T-helper 22 cell (primary cell): ENCODE measurements around the gene GMPPA.
A peak's percentile ranks its signal among the peaks of the same experiment; 100 is the strongest.

Experiments
- DNase-seq: peaks from one replicate; pipeline ENCODE4 v3.0.0-alpha.2; 2020; ENCODE audit warnings: low read depth

GMPPA gene

DNA sequence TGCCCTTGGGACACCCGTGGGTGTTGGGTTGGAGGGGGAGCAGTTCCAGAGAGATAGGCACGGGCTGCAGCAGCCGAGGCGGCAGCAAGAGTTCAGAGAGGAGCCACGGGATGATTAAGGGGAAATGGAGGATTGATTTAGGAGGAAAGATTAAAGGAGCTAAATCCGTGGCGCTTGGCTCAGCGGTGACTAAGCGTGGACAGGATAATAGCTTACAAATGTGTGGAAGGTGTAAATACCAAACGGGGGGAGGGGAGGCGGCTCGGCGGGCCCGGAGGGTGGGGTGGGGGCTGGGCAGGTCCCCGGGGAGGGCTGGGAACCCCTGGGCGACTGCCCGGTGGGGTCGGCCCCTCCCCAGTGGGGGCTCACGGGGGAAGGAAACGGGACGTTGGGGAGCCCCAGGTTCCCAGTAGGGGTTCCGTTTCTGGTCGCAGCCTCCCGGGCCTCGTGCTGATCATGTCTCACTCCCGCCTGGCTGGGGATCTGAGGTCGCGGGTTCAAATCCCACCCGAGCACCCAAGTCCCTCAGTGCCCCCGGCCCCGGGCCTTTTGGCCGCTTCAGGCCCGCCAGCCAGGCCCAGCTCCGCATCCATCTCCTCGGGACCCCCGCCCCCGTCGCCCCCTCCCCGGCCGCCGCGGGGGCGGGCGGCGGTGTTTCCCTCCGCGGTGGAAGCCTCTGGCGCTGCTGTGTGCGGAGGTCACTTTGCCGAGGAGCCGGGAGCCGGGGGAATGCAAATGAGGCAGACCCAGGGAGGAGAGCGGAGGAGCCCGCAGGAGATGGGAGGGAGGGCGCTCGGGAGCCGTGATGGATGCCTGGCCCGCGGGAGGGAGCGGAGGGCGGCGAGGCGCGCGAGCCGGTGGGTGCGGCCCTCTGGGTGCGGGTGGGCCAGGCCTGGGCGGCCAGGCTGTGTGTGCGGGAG, 23.7 kb downstream of the GMPPA start:
- DNase-seq = no peak

DNA sequence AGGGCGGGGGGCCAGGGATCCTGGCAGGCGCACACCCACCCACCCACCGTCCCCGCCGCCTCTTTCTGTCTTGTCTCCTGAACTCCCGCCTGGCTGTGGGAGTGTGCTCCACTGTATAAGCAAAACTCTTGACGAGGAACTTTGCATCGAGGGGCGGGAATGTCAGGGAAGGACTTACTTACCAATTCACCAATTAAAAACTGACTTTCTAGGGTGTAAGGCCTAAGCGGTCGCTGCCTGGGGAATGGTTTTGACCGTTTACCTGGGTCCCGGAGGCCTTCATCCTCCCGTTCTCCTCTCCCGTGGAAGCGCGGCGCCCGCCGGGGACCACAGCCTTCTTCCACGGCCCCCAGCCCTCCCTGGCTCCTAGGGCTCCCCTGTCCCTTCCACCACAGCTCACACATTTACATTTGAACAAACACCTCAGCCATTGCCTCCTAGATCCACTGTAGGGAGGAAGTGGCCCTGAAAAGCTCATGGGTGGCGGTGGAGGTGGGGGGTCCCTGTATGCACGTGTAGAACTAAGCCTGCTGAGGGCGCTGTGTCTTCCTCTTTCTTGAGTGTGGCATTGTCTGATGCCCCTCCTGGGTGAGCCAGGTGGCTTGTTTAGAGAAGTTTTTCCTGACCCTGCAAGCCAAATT, 24.5 kb downstream of the GMPPA start:
- no peak for DNase-seq

DNA sequence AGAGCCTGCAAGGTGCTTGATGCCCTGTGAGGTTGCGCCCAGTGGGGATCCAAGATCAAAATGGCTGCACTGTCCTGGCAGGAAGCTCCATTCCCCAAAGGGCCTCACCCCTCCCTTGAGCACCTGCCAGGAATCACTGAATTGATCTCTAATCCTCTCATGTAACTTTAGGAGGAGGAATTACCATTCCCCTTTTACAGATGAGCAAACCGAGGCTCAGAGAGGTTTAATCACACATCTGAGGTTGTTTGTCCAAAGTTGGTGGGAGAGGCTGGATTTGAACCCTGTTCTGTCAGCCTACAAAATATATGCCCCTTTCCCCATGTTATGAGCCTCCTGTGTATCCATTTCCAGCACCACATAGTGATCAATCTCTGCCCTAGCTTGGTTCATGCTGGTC, 26.1 kb downstream of the GMPPA start:
- no peak for DNase-seq

DNA sequence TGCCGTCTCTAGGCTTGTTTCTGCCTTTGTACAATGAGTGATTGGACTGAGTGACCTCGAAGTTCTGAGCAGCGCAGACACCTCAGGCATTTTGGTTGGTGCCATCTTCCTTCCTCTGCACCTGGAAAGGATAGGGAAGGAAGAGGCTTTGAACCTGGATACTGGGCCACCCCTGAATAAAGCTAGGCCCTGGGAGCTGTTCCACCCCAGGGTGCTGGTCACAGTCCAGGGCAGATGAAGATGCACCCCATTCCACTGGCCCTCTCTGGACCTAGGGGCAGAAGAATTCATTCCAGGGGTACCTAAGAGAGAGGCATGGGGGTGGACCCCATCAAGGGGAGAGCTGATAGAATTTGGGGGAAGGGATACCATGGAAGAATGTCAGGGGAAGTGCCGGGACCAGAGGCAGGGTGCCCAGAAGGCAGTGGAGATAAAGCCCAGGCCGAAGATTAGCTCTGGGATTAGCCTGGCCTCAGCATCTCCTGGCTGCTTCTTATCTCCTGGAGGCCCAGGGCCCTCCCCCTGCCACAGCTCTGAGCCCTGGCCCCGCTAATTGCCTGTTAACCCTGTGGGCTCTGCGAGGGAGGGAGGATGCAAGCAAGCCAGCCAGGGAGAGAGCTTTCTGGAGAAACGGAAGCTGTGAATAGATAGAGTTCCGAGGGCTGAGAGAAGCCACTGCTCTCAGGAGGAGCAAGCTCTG, 27.0 kb downstream of the GMPPA start:
- no peak for DNase-seq

DNA sequence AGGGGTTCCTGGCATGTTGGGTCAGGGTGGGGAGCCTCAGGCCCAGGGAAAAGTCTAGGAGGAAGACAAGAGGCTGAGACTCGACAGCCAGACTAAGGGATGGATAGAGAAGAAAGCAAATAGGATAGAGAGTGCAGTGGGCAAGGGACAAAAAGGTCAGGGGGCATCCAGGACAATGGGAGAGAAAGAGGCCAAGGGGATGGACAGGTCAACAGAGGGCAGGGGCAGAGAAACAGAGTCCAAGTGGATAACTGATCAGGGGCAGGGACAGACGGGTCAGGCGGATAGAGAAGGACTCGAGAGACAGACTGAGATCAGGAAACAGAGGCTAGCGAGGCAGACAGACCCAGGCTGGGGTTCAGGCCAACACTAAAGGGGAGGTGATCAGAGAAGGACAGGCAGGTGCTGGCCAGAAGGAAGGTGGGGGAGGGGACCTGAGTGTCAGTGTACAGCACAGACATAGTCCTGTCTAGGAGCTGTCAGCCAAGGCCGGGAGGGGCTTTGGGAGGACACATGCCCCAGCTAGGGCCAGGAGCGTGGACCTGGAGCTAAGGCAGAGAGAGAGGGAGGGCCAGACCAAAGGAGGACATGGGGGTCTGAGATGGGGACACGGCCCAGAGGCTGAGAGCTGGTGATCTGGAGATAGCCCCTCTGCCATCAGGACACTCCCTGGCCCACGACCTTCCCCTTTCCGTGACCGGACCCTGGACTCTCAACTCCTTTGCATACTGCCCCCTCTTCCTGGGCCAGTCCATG, 27.8 kb downstream of the GMPPA start:
- no peak for DNase-seq

DNA sequence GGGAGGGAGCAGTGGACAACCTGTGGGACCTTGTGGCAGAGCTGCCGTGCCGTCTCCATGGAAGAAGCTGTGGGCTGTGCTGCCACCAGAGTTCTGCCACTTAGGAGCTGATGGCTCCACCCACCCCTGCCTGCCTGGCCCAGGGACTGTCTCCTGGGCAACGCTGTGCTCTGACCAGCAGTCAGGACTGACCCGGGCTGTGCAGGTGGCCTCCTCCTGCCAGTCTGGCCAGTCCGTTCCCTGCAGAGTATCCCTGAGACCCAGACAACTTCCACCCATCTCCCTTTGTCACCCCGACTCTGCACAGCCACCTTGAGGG, 28.3 kb downstream of the GMPPA start:
- DNase-seq = no peak

DNA sequence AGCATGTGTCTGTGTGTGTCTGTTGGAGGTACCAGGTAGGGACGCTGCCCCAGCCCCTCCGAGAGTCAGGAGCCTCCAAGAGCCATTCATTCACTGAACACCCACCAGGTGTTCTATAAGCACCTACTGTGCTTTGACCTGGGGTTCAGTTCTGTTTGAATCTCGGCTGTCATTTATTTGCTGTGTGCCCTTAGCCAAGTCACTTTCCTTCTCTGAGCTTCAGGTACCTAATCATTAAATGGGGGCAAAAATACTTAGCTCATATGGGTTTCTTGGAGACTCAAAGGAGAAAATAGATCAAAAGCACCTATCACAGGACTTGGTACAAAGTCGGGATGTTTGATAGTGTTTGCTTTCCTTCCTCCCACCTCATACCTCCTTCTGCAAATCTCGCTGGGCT, 28.8 kb downstream of the GMPPA start:
- DNase-seq = no peak

DNA sequence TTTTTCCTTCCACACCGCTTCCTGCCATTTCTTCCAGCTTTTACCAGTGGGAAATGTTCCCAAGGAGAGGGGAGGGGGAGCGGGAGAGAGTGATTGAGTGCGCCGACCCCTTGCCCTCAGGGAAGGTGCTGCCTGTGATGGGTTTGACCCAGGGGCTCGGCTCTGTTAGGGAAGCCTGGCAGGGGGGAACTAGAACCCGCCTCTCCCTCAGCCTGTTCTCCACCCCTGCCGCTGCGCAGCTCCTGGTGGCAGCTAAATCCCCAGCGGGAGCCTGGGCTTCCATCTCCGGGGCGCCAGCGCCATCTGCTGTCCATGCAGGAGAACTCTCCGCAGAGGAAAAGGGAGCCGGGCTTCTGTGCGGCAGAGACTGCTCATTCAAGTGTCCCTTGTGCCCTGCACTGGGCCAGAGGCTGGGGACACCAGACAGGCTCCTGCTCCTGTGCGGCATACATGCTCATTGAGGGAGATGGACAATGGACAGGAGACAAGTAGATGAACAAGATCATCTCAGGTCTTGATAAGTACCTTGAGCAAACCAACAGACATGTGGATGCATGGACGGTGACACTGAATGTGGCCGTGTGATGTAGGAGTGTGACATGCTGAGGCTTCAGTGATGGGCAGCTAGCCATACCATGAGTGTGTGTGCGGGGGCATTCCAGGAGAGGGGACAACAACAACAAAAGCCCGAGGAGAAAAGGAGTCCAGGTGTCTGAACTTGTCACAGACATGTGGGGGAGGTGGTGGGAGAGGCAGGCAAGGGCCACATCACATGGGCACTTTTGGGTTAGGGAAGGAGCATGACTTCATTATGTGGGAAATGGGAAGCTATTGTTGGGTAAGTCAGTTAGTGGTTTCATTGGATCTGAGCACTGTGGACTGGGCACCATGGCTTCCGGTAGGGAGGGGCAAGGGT, 31.6 kb downstream of the GMPPA start:
- DNase-seq = peak; percentile 60

DNA sequence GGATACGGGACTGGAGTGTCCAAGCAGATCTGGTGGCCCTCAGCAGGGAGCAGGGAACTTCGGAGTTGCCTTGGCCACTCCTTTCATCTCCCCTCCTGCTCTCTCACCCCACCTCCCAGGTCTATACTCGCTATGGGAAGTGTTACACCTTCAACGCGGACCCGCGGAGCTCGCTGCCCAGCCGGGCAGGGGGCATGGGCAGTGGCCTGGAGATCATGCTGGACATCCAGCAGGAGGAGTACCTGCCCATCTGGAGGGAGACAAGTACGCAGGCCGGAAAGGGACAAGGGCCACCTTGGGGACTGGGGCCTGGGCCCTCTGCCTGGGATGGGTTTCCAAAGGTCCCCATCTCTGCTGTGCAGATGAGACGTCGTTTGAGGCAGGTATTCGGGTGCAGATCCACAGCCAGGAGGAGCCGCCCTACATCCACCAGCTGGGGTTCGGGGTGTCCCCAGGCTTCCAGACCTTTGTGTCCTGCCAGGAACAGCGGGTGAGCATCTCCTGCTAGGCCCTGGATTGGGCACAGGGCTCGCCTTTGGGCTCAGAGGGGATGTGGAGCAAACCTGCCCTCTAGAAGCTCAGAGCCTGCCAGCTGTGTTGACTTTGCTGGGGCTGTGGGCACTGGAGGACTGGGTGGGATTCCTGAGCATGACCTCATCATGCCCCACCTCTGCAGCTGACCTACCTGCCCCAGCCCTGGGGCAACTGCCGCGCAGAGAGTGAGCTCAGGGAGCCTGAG, 33.1 kb downstream of the GMPPA start:
- DNase-seq = no peak

DNA sequence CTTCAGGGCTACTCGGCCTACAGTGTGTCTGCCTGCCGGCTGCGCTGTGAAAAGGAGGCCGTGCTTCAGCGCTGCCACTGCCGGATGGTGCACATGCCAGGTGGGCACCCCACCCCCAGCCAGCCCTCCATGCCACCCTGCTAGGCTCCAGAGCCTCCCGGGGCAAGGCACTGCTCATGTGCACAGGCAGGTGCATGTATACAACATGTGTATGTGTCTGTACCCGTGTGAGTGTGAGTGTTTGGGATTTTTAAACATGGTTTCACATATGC, 33.6 kb downstream of the GMPPA start:
- no peak for DNase-seq

DNA sequence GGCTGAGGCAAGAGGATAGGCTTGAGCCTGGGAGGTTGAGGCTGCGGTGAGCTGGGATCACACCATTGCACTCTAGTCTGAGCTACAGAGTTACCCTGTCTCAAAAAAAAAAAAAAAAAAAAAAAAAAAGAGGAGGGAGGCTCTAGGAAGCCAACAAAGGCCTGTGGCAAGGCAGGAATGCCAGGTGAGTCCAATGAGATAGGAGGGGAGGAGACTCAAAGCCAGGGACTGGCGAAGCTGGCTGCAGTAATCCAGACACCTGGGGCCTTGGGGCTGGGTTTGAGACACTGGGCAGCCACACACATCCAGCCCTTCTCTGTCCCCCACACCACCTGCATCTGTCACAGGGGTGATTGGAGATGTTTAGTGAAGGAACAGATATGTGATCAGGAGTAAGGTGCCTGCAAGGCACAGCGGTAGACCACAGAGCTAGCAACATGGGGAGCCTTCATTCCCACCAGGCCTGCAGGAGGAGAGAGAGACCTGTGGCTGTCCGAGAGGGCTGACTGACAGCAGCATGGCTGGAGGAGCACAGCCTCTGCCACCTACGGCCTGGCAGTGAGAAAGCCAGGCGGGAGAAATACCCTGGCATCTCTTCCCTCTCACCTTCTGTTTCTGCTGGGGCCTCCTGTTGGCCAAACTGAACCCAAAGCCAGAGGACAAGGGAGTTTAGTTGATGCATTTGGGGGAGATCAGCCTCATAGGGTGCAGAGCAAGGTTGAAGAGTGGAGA, 35.4 kb downstream of the GMPPA start:
- DNase-seq = no peak

DNA sequence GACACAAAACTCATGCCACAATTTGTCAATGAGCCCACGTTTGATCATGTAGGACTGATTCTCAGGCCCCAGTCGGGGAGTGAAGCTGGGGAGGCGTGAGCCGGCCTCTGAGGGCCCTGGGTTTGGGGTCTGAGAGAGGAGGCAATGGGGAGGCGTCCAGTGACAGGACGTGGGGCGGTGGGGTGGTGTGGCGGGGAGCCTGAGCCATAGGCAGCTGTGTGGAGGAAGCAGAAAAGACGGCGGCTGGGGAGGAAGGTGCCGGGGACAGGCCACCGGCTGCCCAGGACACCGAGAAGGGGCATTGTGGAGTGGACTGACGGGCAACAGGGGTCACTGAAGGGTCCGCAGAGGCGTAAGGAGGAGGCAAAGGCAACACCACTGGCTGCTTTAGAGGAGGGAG, 37.7 kb downstream of the GMPPA start:
- DNase-seq = no peak

DNA sequence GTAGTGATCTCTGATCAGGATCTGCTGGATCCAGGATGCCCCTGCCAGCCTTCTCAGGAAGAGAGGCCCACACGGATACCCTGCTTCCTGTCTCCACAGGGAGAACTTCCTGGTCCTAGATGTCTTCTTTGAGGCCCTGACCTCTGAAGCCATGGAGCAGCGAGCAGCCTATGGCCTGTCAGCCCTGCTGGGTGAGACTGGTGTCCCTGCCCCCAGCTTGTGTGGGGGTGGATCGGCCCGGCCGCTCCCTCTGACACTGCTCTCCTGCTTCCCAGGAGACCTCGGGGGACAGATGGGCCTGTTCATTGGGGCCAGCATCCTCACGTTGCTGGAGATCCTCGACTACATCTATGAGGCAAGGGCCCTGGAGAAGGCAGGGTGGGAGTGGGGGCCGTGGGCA, 38.3 kb downstream of the GMPPA start:
- DNase-seq = no peak

DNA sequence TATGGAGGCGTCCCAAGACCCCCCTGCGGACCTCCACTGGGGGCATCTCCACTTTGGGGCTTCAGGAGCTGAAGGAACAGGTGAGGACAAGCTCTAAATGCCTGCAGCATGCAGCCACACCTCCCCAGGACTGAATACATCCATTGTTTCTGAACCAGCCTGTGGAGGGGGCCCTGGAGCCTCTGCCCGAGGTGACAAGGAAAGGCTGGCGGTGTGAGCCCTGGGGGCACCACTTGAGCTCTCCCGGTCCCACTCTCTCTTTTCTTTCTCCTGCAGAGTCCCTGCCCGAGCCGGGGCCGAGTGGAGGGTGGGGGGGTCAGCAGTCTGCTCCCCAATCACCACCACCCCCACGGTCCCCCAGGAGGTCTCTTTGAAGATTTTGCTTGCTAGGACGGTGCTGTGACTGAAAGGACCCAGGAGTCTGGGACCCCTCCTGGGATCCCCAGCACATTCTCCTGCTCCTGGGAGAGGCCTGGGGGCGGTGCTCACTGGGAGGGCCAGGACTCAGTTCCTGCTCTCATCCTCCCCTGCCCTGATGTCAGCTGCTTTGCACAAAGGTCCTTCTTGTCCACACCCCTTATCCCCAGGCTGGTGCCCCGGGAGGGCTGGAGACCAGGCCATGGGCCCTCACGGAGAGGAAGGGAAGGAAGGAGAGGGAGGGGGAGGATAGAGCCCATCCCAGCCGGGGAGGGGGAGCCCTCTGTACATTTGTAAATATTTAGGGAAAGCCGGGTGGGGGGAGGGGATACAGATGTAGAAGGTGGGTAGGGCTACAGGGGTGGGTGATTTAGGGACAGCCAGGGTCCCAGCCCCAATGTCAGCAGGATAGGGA, 39.2 kb downstream of the GMPPA start:
- no peak for DNase-seq

DNA sequence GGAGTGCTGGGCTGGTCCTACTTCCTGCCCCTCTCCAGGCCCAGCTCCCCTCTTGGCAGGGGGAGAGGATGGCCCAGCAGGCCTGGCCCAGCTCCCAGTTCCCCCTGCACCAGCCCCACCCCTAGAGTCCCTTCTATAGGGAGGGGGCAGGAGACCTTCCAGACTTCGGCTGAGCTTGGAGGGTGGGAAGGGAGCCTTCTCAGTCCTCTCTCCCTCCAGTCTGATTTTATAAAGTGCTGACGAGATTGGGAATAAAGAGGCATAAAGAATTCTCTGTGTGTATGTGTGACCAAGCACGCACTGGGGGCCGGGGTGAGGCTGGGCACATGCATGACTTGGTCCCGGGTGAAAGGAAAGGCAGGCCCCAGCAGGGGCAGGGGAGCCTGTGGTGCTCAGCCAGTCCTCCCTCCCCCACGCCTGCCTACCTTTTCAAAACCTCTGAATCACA, 39.8 kb downstream of the GMPPA start:
- no peak for DNase-seq

DNA sequence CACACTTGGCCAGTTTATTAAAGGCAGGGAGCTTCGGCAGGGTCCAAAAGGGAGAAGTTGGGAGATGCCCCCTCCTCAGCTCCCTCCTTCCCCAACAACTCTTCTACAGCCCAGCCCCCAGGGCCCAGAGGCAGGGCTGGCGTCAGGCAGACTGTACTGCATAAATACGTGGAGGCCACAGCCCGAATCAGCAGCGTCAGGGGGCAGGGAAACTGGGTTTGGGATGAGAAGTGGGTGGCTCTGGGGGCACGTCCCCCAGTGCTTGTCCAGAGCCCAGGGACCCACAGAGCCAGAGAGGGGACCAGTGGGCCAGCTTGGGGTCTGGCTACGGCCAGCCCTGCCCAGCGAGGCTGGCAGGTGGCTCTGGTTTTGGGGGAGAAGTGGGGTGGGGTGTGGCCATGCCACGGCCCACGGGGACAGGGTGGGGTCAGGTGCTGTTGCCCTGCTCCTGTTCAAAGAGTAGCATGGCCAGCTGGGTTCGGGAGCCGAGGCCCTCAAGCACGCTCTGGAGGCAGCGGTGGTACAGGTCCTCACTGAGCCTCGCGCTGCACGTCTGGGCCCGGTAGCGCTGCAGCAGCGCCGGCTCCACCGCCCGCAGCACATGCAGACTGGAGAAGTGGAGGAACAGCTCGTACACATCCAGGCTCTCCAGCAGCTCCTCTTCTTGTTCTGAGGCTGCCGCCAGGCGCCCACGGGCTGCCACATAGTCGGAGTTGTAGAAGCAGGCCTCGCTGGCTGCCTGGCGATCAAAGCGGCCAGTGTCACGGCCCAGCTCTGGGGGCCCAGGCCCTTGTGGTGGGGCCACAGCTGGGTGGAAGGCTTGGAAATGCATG, 40.5 kb downstream of the GMPPA start:
- no peak for DNase-seq

DNA sequence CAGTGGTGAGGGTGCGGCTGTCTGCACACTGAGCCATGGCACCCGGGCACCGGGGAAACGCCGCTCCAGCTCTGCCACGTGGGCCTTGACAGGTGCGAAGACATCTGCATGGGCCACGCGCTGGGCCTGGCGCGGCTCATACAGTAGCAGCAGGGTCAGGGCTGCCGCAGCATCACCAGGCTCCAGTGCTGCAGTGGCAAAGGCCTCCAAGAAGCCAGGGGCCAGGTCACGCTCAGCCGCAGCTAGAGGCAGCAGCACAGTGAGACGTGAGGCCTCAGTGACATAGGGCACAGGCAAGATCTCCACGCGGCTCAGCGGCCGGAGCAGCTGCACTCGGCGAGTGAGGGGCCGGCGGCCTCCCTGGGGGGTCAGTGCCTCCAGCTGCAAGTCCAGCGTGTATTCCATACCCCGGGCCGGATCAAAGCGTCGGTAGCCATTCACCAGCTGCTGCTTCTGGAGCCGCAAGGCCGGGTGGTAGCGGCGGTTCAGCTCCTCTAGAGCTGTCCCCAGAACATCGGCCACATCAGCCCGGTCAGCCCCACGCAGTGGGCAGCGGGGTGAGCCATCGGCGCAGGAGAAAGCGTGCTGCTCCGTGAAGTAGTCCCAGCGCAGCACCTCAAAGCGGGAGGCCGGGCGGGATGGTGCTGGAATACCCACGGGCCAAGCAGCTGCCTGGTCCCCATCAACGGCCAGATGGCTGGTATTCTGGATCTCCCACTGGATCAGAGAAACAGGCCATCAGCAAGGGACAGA, 41.4 kb downstream of the GMPPA start:
- DNase-seq = no peak
